ENCODE measurements around the gene GLB1L2.

- TF ChIP-seq EZH2phosphoT487 (IDR thresholded peaks at IDR 0.05; ENCODE audit: unreplicated experiment) (no peak), CTCF (conservative IDR thresholded peaks at IDR 0.05; ENCODE audit: low read depth in 2 of 2) (no peak), POLR2AphosphoS5 (IDR thresholded peaks at IDR 0.05; ENCODE audit: low read depth) (no peak), EZH2 (IDR thresholded peaks at IDR 0.05; ENCODE audit: low read depth, unreplicated experiment) (no peak), CREB1 (CRISPR knock-in tag; IDR thresholded peaks at IDR 0.05; ENCODE audit: low read depth) (no peak), JUNB (IDR thresholded peaks at IDR 0.05; ENCODE audit: unreplicated experiment) (no peak), ETS1 (IDR thresholded peaks at IDR 0.05) (no peak), REST (IDR thresholded peaks at IDR 0.05; ENCODE audit: unreplicated experiment) (no peak)
Observed at GRCh38 chr11:134361661-134362060, 29.9 kb downstream of the GLB1L2 start.

Data from GM23338 (cell line).